IMR-90 (cell line): ENCODE measurements around the gene BCL11A. TPM values are rescaled to one million over a fixed set of nuclear protein-coding genes. Genes with fewer than 3 reads are reported as not detected.

Source experiments
- ATAC-seq: fragments of 200-7000 bp; cut with Tn5 transposase; 2 replicates; pipeline ENCODE4 v1.9.1; 2020; ENCODE audit warnings: low read depth, mild to moderate bottlenecking, moderate library complexity
- BruUV-seq: library from RNA; stranded (reverse); fragments of 400-500 nt; replicated peaks from 2 replicates; lab custom pipeline; 2021; lab: Mats Ljungman, UMichigan
- CTCF ChIA-PET: fragments of 300-600 bp; formaldehyde crosslinking; extraction: SDS; loops from one replicate; lab custom pipeline; 2021; ENCODE audit warnings: antibody characterized with exemption; lab: Yijun Ruan, JAX
- POLR2A ChIA-PET: fragments of 300-600 bp; sonication (Branson Sonifier 250); formaldehyde crosslinking; loops from one replicate; lab custom pipeline; 2022; ENCODE audit warnings: antibody characterized with exemption; ENCODE audit not compliant: unreplicated experiment; lab: Charles Lee
- DNase-seq: peaks from one replicate; pipeline ENCODE4 v3.0.0; 2013
- H2AFZ ChIP-seq: replicated peaks from 2 replicates; pipeline ENCODE3; 2013; ENCODE audit warnings: low read length, mild to moderate bottlenecking; ENCODE audit not compliant: poor library complexity
- H2AK5ac ChIP-seq: 2 replicates; pipeline ENCODE4 v1.6.1; 2013; ENCODE audit warnings: low read depth, low read length, inconsistent platforms
- H2AK9ac ChIP-seq: replicated peaks from 2 replicates; pipeline ENCODE3; 2013; ENCODE audit warnings: mild to moderate bottlenecking, low read depth, low read length, moderate library complexity; ENCODE audit not compliant: poor library complexity
- H2BK120ac ChIP-seq: 2 replicates; pipeline ENCODE4 v1.6.1; 2013; ENCODE audit warnings: low read depth, low read length, inconsistent platforms
- H2BK15ac ChIP-seq: 3 replicates; pipeline ENCODE4 v1.6.1; 2013; ENCODE audit warnings: low read depth, low read length, inconsistent platforms
- H2BK20ac ChIP-seq: 2 replicates; pipeline ENCODE4 v1.6.1; 2013; ENCODE audit warnings: low read depth, mild to moderate bottlenecking, inconsistent platforms, low read length, moderate library complexity
- H2BK5ac ChIP-seq: 2 replicates; pipeline ENCODE4 v1.6.1; 2013; ENCODE audit warnings: mild to moderate bottlenecking, low read depth, low read length, inconsistent platforms; ENCODE audit not compliant: poor library complexity, severe bottlenecking
- H3K14ac ChIP-seq: replicated peaks from 2 replicates; pipeline ENCODE4 v1.6.1; 2013; ENCODE audit warnings: low read depth, low read length, inconsistent platforms
- H3K18ac ChIP-seq: 2 replicates; pipeline ENCODE4 v1.6.1; 2013; ENCODE audit warnings: low read depth, low read length, control low read depth
- H3K23ac ChIP-seq: 2 replicates; pipeline ENCODE4 v1.6.1; 2013; ENCODE audit warnings: low read depth, low read length, inconsistent platforms
- H3K27ac ChIP-seq: 2 replicates; pipeline ENCODE4 v1.5.1; 2013; ENCODE audit warnings: mild to moderate bottlenecking, control low read depth, low read length; ENCODE audit not compliant: insufficient read depth
- H3K27me3 ChIP-seq: 2 replicates; pipeline ENCODE4 v1.6.1; 2013; ENCODE audit warnings: low read length; ENCODE audit not compliant: control insufficient read depth, insufficient read depth
- H3K36me3 ChIP-seq: 2 replicates; pipeline ENCODE4 v1.6.1; 2013; ENCODE audit warnings: low read length, mixed read lengths; ENCODE audit not compliant: control insufficient read depth, insufficient read depth
- H3K4ac ChIP-seq: 2 replicates; pipeline ENCODE4 v1.6.1; 2013; ENCODE audit warnings: low read depth, low read length, inconsistent platforms
- H3K4me1 ChIP-seq: 2 replicates; pipeline ENCODE4 v1.6.1; 2013; ENCODE audit warnings: low read length, mixed read lengths; ENCODE audit not compliant: control insufficient read depth, insufficient read depth
- H3K4me2 ChIP-seq: 2 replicates; pipeline ENCODE4 v1.6.1; 2013; ENCODE audit warnings: low read depth, mild to moderate bottlenecking, control low read depth, low read length, moderate library complexity
- H3K4me3 ChIP-seq: 2 replicates; pipeline ENCODE4 v1.5.1; 2013; ENCODE audit warnings: low read depth, mild to moderate bottlenecking, control low read depth, low read length, moderate library complexity; ENCODE audit not compliant: insufficient read depth
- H3K56ac ChIP-seq: 2 replicates; pipeline ENCODE4 v1.6.1; 2013; ENCODE audit warnings: low read length, inconsistent platforms; ENCODE audit not compliant: insufficient read depth; ENCODE audit errors: extremely low read depth
- H3K79me1 ChIP-seq, 2 experiments: 2 replicates each; pipeline ENCODE4 v1.6.1; 2013; ENCODE audit warnings: low read length in 2 of 2, inconsistent platforms in 1 of 2, low read depth in 1 of 2
- H3K9ac ChIP-seq: 2 replicates; pipeline ENCODE4 v1.6.1; 2013; ENCODE audit warnings: low read depth, low read length, control low read depth
- H3K9me1 ChIP-seq: 2 replicates; pipeline ENCODE4 v1.6.1; 2013; ENCODE audit warnings: low read length, inconsistent platforms; ENCODE audit not compliant: insufficient read depth
- H3K9me3 ChIP-seq: 2 replicates; pipeline ENCODE4 v1.6.1; 2013; ENCODE audit warnings: low read length; ENCODE audit not compliant: control insufficient read depth, insufficient read depth
- H4K20me1 ChIP-seq: 2 replicates; pipeline ENCODE4 v1.6.1; 2013; ENCODE audit warnings: low read length, inconsistent platforms; ENCODE audit not compliant: insufficient read depth
- H4K5ac ChIP-seq: 2 replicates; pipeline ENCODE4 v1.6.1; 2013; ENCODE audit warnings: mild to moderate bottlenecking, low read depth, low read length, control low read depth
- H4K8ac ChIP-seq, 2 experiments: 2 replicates each; pipeline ENCODE4 v1.6.1; 2013; ENCODE audit warnings: low read depth in 2 of 2, low read length in 2 of 2, control low read depth in 1 of 2, inconsistent platforms in 1 of 2
- H4K91ac ChIP-seq: 2 replicates; pipeline ENCODE4 v1.6.1; 2013; ENCODE audit warnings: low read depth, low read length, inconsistent platforms; ENCODE audit not compliant: insufficient read depth
- FOS ChIP-seq: fragments of 150-350 bp; IDR thresholded peaks from 2 replicates; pipeline ENCODE4 v1.6.1; 2016; ENCODE audit warnings: low read depth, low read length
- NFE2L2 ChIP-seq: fragments of 150-350 bp; IDR thresholded peaks from 2 replicates; pipeline ENCODE4 v1.6.1; 2016; ENCODE audit warnings: low read depth, mild to moderate bottlenecking, low read length
- POLR2A ChIP-seq: IDR thresholded peaks from 2 replicates; pipeline ENCODE4 v1.6.1; 2012; ENCODE audit warnings: mild to moderate bottlenecking, low read depth, low read length
- RFX5 ChIP-seq: IDR thresholded peaks from 2 replicates; pipeline ENCODE4 v1.8.0; 2012; ENCODE audit warnings: low read depth, mild to moderate bottlenecking, low read length, moderate library complexity
- USF2 ChIP-seq: fragments of 150-350 bp; IDR thresholded peaks from 2 replicates; pipeline ENCODE4 v1.6.1; 2017; ENCODE audit warnings: mild to moderate bottlenecking, antibody characterized with exemption, low read length, low read depth
- WGBS, 2 experiments: methylation state at CpG; one replicate each; pipeline versions ENCODE4 v1.1.5 to v1.1.7; 2013; ENCODE audit warnings: missing lambda C conversion rate in 2 of 2; ENCODE audit not compliant: insufficient read length in 1 of 2; ENCODE audit errors: extremely low coverage in 2 of 2; 5-methylcytosine and 5-hydroxymethylcytosine counted together
- dilution Hi-C: fragments of 300-500 bp; cut with HindIII; formaldehyde crosslinking; loops from one replicate; pipeline ENCODE4 v1.14.3; 2018; ENCODE audit warnings: low sequenced_read_pairs; ENCODE audit not compliant: unreplicated experiment
- in situ Hi-C: fragments of 300-500 bp; cut with MboI; formaldehyde crosslinking; loops from 3 replicates; pipeline ENCODE4 v1.14.3; 2019; ENCODE audit warnings: low sequenced_read_pairs, inconsistent platforms, mixed read lengths
- intact Hi-C: fragments of 100-400 bp; cut with micrococcal nuclease; formaldehyde crosslinking; loops from 2 replicates; pipeline ENCODE4 v1.10.0; 2022
- polyA plus RNA-seq, 3 experiments: library from polyadenylated mRNA; depleted of rRNA; stranded (reverse); fragments of >200 nt; gene quantifications; 2 replicates each; pipeline ENCODE4 v1.2.3, GENCODE V29; 2012; ENCODE audit warnings: low replicate concordance in 1 of 3
- total RNA-seq: library from RNA; depleted of rRNA; stranded (reverse); fragments of >200 nt; gene quantifications from 2 replicates; pipeline ENCODE4 v1.2.3, GENCODE V29; 2012

The BCL11A gene
- total and polyA plus RNA-seq, 2 of the 4 experiments (the other 2 are of a cell fraction) = 1.0 to 1.1 TPM

DNA sequence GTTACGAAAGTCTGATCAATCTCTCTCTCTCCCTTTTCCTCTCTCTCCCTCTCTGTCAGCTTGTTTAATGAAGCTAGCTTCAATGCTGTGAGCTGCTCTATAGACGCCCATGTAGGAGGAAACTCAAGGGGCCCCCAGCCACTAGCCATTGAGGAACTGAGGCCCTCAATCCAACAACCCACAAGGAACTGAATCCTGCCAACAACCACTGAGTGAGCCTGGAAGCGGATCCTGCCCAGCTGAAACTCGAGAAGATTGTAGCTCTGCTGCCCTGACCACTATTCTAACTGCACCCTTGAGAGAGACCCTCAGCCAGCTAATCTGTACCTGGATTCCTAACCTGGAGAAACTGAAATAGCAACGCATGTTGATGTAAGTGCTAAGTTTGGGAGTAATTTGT, 129.2 kb downstream of the BCL11A start:
- in situ Hi-C loops (no loop called here), dilution Hi-C loops (no loop called here), intact Hi-C loops (no loop called here)
- no peak overlapping the region for H3K14ac ChIP-seq
- H2AFZ ChIP-seq = no peak overlapping the region
- no peak overlapping the region for H3K4me3 ChIP-seq
- H4K8ac ChIP-seq = no peak overlapping the region
- no peaks in the 10 kb centered on the region for H3K79me1 ChIP-seq
- H3K18ac ChIP-seq = no peak overlapping the region
- H3K4me1 ChIP-seq = no peaks in the 10 kb centered on the region
- ChIA-PET CTCF (no interaction called here), POLR2A (no interaction called here)
- no peak overlapping the region for H3K9ac ChIP-seq
- no peaks in the 10 kb centered on the region for H3K9me3 ChIP-seq
- no peak overlapping the region for H3K27ac ChIP-seq
- H2BK20ac ChIP-seq = no peak overlapping the region
- H3K27me3 ChIP-seq = no peaks in the 10 kb centered on the region
- H2BK120ac ChIP-seq = no peak overlapping the region
- no peak for DNase-seq
- no peak overlapping the region for H3K23ac ChIP-seq
- H4K20me1 ChIP-seq = no peaks in the 10 kb centered on the region
- H3K4ac ChIP-seq = no peak overlapping the region
- no TSS peak for BruUV-seq
- H2AK9ac ChIP-seq = no peak overlapping the region
- H3K36me3 ChIP-seq = no peaks in the 10 kb centered on the region
- no peak overlapping the region for H2BK15ac ChIP-seq
- TF ChIP-seq RFX5 = no peak
- no peak for TF ChIP-seq NFE2L2
- TF ChIP-seq FOS = no peak
- no peak for TF ChIP-seq USF2
- TF ChIP-seq POLR2A = no peak
- H3K9me1 ChIP-seq = no peaks in the 10 kb centered on the region
- no peak overlapping the region for H4K91ac ChIP-seq
- no peak overlapping the region for H4K5ac ChIP-seq
- no CpG with 5 or more reads among the region's 5 CpGs for WGBS, 2 experiments
- ATAC-seq = no peak
- H2BK5ac ChIP-seq = no peak overlapping the region
- H3K4me2 ChIP-seq = no peak overlapping the region
- H3K56ac ChIP-seq = no peak overlapping the region
- H2AK5ac ChIP-seq = no peak overlapping the region
